Activated T-cell treated with anti-CD3 and anti-CD28 coated beads for 4 hours (primary cell): Measurements from ENCODE around the gene SLC8A3.
"Not testable (repeated sequence)": the region's sequence is repeated elsewhere in the genome, so short reads cannot be mapped to it uniquely, and the experiment has no call there.

Experiments
- DNase-seq: peaks from one replicate; pipeline ENCODE4 v3.0.0-alpha.2; 2020

Gene SLC8A3

GRCh38 chr14:70188659-70189455, at the start of gene SLC8A3:
Gene SLC8A3 (minus strand): TSS chr14:70188951. CDS start chr14:70168422, 20,529 bp downstream.
- DNase-seq = no peak

- no peak for DNase-seq
These were observed 49.0 kb upstream of the SLC8A3 start for GRCh38 chr14:70237710-70238109.

- DNase-seq = no peak
These were observed 45.6 kb upstream of the SLC8A3 start for GRCh38 chr14:70234066-70234950.

GRCh38 chr14:70231756-70232544, 43.2 kb upstream of the SLC8A3 start:
- not testable (repeated sequence) for DNase-seq

- not testable (repeated sequence) for DNase-seq
These were observed 41.3 kb upstream of the SLC8A3 start for GRCh38 chr14:70229877-70230640.

- no peak for DNase-seq
These were observed 25.1 kb upstream of the SLC8A3 start for GRCh38 chr14:70213721-70214282.

- no peak for DNase-seq
These were observed 24.0 kb upstream of the SLC8A3 start for GRCh38 chr14:70212752-70213151.

- no peak for DNase-seq
These were observed 19.6 kb upstream of the SLC8A3 start for GRCh38 chr14:70208380-70208779.

GRCh38 chr14:70203686-70204085, 14.9 kb upstream of the SLC8A3 start:
- DNase-seq = no peak

- no peak for DNase-seq
These were observed 13.2 kb upstream of the SLC8A3 start for GRCh38 chr14:70201994-70202393.

GRCh38 chr14:70193396-70193795, 4.6 kb upstream of the SLC8A3 start:
- DNase-seq = no peak

GRCh38 chr14:70192915-70193314, 4.2 kb upstream of the SLC8A3 start:
- DNase-seq = no peak

GRCh38 chr14:70190156-70190555, 1.4 kb upstream of the SLC8A3 start:
- DNase-seq = no peak

GRCh38 chr14:70189456-70190077, 816 bp upstream of the SLC8A3 start:
- DNase-seq = no peak

GRCh38 chr14:70188322-70188658, 461 bp downstream of the SLC8A3 start:
- no peak for DNase-seq

GRCh38 chr14:70186900-70187451, 1.8 kb downstream of the SLC8A3 start:
- no peak for DNase-seq

- no peak for DNase-seq
These were observed 4.8 kb downstream of the SLC8A3 start for GRCh38 chr14:70183991-70184390.

GRCh38 chr14:70181276-70181675, 7.5 kb downstream of the SLC8A3 start:
- no peak for DNase-seq

GRCh38 chr14:70180718-70181117, 8.0 kb downstream of the SLC8A3 start:
- DNase-seq = no peak

- no peak for DNase-seq
These were observed 11.5 kb downstream of the SLC8A3 start for GRCh38 chr14:70177081-70177800.

GRCh38 chr14:70173569-70173968, 15.2 kb downstream of the SLC8A3 start:
- DNase-seq = no peak
